Osteoblast (primary cell): ENCODE measurements around the gene RIT2. TPM values are rescaled to one million over a fixed set of nuclear protein-coding genes. Genes with fewer than 3 reads are reported as not detected.

Experiments
- DNase-seq: peaks from one replicate; pipeline ENCODE4 v3.0.0; 2011; ENCODE audit warnings: low spot score, mixed read lengths; ENCODE audit not compliant: insufficient read length; ENCODE audit errors: missing footprints
- H2AFZ ChIP-seq: 2 replicates; pipeline ENCODE4 v1.6.0; 2011; ENCODE audit warnings: mild to moderate bottlenecking, low read length
- H3K27ac ChIP-seq: 2 replicates; pipeline ENCODE4 v1.5.1; 2011; ENCODE audit warnings: mild to moderate bottlenecking, low read depth, low read length, moderate library complexity
- H3K27me3 ChIP-seq: 2 replicates; pipeline ENCODE4 v1.6.0; 2012; ENCODE audit warnings: mild to moderate bottlenecking, control low read depth, inconsistent platforms, low read length, moderate library complexity; ENCODE audit not compliant: insufficient read depth
- H3K36me3 ChIP-seq: 2 replicates; pipeline ENCODE4 v1.5.1; 2011; ENCODE audit warnings: mild to moderate bottlenecking, low read length, control low read depth, moderate library complexity; ENCODE audit not compliant: insufficient read depth
- H3K4me1 ChIP-seq: 2 replicates; pipeline ENCODE4 v1.5.1; 2011; ENCODE audit warnings: mild to moderate bottlenecking, low read length, control low read depth, moderate library complexity; ENCODE audit not compliant: insufficient read depth
- H3K4me2 ChIP-seq: 2 replicates; pipeline ENCODE4 v1.6.0; 2011; ENCODE audit warnings: mild to moderate bottlenecking, low read length; ENCODE audit not compliant: insufficient read depth
- H3K4me3 ChIP-seq: fragments of 200-600 bp; sonication (generic); 3 replicates; pipeline ENCODE4 v1.5.1; 2012; ENCODE audit warnings: mild to moderate bottlenecking, low read length, inconsistent platforms; ENCODE audit not compliant: insufficient read depth
- H3K79me2 ChIP-seq: 2 replicates; pipeline ENCODE4 v1.6.0; 2012; ENCODE audit warnings: mild to moderate bottlenecking, low read length, control low read depth, inconsistent platforms; ENCODE audit not compliant: insufficient read depth
- H3K9me3 ChIP-seq: 2 replicates; pipeline ENCODE4 v1.5.1; 2011; ENCODE audit warnings: low read depth, low read length, control low read depth
- H4K20me1 ChIP-seq: 2 replicates; pipeline ENCODE4 v1.6.0; 2012; ENCODE audit warnings: mild to moderate bottlenecking, low read length, control low read depth; ENCODE audit not compliant: insufficient read depth
- total RNA-seq: library from RNA; depleted of rRNA; stranded (reverse); fragments of >200 nt; gene quantifications from 2 replicates; pipeline ENCODE4 v1.2.3, GENCODE V29; 2012
- TF ChIP-seq, protein P1 (sequence below): IDR thresholded peaks from 2 replicates; pipeline ENCODE4 v1.5.1; 2011; ENCODE audit warnings: mild to moderate bottlenecking, low read depth, low read length, moderate library complexity; ENCODE audit errors: extremely low read depth

Gene RIT2
- total RNA-seq, 1 donor = not detected

DNA sequence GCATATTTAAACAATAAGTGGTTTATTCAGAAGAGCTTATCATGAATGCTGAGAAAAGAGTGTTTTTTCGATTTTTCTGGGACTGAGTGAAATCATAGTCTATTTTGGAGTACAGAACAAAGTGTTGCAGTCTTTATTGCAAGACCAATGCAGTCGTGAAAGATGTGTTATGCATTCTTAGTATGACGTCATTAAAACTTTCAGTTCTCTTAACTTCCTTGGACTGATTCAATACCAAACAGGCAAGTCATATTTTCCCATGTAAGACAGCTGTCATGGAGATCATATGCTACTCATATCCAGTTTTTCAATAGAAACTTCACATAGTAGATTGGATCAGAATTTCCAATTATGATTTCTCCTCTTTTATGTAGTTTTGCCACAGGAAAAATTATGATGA, 92.6 kb downstream of the RIT2 start:
- DNase-seq = no peak
- TF ChIP-seq, protein P1, sequence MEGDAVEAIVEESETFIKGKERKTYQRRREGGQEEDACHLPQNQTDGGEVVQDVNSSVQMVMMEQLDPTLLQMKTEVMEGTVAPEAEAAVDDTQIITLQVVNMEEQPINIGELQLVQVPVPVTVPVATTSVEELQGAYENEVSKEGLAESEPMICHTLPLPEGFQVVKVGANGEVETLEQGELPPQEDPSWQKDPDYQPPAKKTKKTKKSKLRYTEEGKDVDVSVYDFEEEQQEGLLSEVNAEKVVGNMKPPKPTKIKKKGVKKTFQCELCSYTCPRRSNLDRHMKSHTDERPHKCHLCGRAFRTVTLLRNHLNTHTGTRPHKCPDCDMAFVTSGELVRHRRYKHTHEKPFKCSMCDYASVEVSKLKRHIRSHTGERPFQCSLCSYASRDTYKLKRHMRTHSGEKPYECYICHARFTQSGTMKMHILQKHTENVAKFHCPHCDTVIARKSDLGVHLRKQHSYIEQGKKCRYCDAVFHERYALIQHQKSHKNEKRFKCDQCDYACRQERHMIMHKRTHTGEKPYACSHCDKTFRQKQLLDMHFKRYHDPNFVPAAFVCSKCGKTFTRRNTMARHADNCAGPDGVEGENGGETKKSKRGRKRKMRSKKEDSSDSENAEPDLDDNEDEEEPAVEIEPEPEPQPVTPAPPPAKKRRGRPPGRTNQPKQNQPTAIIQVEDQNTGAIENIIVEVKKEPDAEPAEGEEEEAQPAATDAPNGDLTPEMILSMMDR = no peak
- H4K20me1 ChIP-seq = no peaks in the 10 kb centered on the region
- H2AFZ ChIP-seq = no peak overlapping the region
- H3K9me3 ChIP-seq = no peaks in the 10 kb centered on the region
- no peaks in the 10 kb centered on the region for H3K4me1 ChIP-seq
- H3K79me2 ChIP-seq = no peaks in the 10 kb centered on the region
- H3K36me3 ChIP-seq = no peaks in the 10 kb centered on the region
- H3K27ac ChIP-seq = no peak overlapping the region
- no peak overlapping the region for H3K4me2 ChIP-seq
- H3K27me3 ChIP-seq = no peaks in the 10 kb centered on the region
- H3K4me3 ChIP-seq = no peak overlapping the region

DNA sequence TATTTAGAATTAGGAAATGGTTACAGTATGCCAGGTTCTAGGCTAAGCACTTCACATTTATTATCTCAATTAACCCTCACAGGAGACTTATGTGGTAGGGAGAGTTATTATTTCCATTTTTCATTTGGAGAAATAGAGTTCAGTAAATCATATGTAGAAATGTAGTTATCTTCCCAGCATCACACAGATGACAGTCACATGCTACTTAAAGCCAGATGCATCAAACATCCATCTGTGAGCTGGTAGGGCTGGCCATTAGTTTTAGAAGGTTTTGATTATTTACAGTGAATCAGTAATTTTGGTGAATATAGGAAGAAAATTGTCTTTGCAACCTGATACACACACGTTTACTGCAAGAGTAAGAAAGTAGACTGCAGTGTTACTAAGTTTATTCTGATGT, 97.9 kb downstream of the RIT2 start:
- H3K27me3 ChIP-seq = no peaks in the 10 kb centered on the region
- H3K27ac ChIP-seq = no peak overlapping the region
- H3K36me3 ChIP-seq = no peaks in the 10 kb centered on the region
- H3K4me3 ChIP-seq = no peak overlapping the region
- no peak overlapping the region for H3K4me2 ChIP-seq
- H3K9me3 ChIP-seq = no peaks in the 10 kb centered on the region
- H4K20me1 ChIP-seq = no peaks in the 10 kb centered on the region
- no peaks in the 10 kb centered on the region for H3K79me2 ChIP-seq
- DNase-seq = no peak
- TF ChIP-seq, protein P1 = no peak
- no peak overlapping the region for H2AFZ ChIP-seq
- H3K4me1 ChIP-seq = no peaks in the 10 kb centered on the region

DNA sequence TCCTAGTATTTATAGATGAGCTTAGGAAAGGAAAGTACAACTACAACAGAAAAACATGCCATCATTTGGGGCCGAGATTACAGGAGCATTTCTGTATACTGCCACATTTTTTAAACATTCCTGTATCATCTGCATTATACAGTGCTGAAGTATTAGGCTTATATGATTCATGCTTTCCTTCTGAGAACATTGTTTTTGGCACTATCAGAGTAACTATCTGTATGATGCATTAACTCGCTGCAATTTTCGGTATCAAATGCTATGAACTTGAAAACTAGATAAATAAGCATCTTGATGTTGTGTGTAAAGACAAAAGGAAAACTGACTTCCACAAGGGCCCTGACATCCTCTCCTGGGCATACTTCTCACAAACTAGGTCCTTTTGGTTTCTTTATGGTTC, 102.0 kb downstream of the RIT2 start:
- Histone ChIP-seq H3K4me2 (peak overlapping the region; percentile 65), H4K20me1 (no peaks in the 10 kb centered on the region), H3K27ac (no peak overlapping the region), H3K36me3 (no peaks in the 10 kb centered on the region), H3K4me3 (peak overlapping the region; percentile 44), H3K27me3 (no peaks in the 10 kb centered on the region), H2AFZ (peak overlapping the region; percentile 45), H3K9me3 (no peaks in the 10 kb centered on the region), H3K4me1 (no peaks in the 10 kb centered on the region), H3K79me2 (no peaks in the 10 kb centered on the region)
- no peak for DNase-seq
- TF ChIP-seq, protein P1 = no peak

DNA sequence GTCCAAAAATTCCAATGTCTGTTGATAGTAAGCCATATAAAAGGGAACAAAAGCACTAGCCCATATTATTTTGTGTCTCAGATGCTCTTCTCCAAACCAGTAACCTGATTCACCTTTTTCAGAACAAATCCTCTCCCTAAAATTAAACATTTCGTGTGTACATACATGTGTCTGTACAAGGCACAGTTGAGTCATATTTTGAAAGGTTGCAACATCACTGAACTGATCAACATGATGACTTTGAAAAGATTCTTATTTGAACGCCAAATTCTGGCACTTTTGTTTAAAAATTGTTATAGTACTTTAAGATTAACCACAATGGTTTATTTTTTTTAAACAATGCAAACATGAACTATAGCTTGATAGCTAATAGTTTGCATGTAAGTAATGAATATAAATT, 102.5 kb downstream of the RIT2 start:
- no peaks in the 10 kb centered on the region for H3K79me2 ChIP-seq
- no peaks in the 10 kb centered on the region for H3K36me3 ChIP-seq
- H3K4me2 ChIP-seq = peak overlapping the region; percentile 65
- no peak for DNase-seq
- H2AFZ ChIP-seq = no peak overlapping the region
- no peaks in the 10 kb centered on the region for H3K27me3 ChIP-seq
- no peak overlapping the region for H3K27ac ChIP-seq
- H4K20me1 ChIP-seq = no peaks in the 10 kb centered on the region
- H3K4me1 ChIP-seq = no peaks in the 10 kb centered on the region
- TF ChIP-seq, protein P1 = no peak
- H3K4me3 ChIP-seq = no peak overlapping the region
- H3K9me3 ChIP-seq = no peaks in the 10 kb centered on the region
